Panc1 (cell line): ENCODE results near the gene MED12.

Source experiments
- POLR2AphosphoS5 ChIP-seq: IDR thresholded peaks from 2 replicates; pipeline ENCODE4 v1.6.1; 2012; ENCODE audit warnings: mild to moderate bottlenecking, low read depth, low read length, moderate library complexity
- SIN3A ChIP-seq: IDR thresholded peaks from 2 replicates; pipeline ENCODE4 v1.6.1; 2012; ENCODE audit warnings: low read depth, mild to moderate bottlenecking, low read length, moderate library complexity, borderline replicate concordance; ENCODE audit not compliant: insufficient read depth
- TF ChIP-seq, protein P1 (sequence below): fragments of 450-650 bp; IDR thresholded peaks from 2 replicates; pipeline ENCODE4 v1.5.1; 2017; ENCODE audit warnings: mild to moderate bottlenecking
- TF ChIP-seq, protein P2 (sequence below), 2 experiments: IDR thresholded peaks; 2 replicates each; pipeline ENCODE4 v1.6.1; 2011 to 2012; ENCODE audit warnings: low read depth in 2 of 2, control low read depth in 1 of 2, low read length in 1 of 2, mild to moderate bottlenecking in 1 of 2, moderate library complexity in 1 of 2; ENCODE audit not compliant: insufficient read depth in 1 of 2

DNA sequence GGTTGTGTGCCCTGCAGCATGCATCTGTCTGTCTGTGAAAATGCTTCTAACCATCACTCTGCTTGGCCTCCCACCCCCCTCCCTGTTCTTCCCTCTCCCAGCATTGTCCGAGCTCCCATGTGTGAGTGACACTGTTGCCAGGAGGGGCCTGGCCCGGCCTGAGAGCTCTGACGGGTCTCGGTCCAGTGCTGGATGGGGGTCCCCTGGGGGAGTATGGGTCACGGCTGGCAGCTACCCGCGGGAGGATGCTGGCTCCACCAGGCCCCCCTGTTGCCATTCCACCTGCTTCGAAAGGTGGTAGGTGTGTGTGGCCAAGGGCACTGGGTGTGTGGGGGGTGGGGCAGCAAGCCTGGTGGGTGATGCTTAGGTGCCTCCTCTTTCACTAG is 29.9 kb downstream of the MED12 start:
- TF ChIP-seq, protein P1, sequence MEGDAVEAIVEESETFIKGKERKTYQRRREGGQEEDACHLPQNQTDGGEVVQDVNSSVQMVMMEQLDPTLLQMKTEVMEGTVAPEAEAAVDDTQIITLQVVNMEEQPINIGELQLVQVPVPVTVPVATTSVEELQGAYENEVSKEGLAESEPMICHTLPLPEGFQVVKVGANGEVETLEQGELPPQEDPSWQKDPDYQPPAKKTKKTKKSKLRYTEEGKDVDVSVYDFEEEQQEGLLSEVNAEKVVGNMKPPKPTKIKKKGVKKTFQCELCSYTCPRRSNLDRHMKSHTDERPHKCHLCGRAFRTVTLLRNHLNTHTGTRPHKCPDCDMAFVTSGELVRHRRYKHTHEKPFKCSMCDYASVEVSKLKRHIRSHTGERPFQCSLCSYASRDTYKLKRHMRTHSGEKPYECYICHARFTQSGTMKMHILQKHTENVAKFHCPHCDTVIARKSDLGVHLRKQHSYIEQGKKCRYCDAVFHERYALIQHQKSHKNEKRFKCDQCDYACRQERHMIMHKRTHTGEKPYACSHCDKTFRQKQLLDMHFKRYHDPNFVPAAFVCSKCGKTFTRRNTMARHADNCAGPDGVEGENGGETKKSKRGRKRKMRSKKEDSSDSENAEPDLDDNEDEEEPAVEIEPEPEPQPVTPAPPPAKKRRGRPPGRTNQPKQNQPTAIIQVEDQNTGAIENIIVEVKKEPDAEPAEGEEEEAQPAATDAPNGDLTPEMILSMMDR, result no peak
- TF ChIP-seq SIN3A (no peak), POLR2AphosphoS5 (no peak)
- TF ChIP-seq, protein P2, sequence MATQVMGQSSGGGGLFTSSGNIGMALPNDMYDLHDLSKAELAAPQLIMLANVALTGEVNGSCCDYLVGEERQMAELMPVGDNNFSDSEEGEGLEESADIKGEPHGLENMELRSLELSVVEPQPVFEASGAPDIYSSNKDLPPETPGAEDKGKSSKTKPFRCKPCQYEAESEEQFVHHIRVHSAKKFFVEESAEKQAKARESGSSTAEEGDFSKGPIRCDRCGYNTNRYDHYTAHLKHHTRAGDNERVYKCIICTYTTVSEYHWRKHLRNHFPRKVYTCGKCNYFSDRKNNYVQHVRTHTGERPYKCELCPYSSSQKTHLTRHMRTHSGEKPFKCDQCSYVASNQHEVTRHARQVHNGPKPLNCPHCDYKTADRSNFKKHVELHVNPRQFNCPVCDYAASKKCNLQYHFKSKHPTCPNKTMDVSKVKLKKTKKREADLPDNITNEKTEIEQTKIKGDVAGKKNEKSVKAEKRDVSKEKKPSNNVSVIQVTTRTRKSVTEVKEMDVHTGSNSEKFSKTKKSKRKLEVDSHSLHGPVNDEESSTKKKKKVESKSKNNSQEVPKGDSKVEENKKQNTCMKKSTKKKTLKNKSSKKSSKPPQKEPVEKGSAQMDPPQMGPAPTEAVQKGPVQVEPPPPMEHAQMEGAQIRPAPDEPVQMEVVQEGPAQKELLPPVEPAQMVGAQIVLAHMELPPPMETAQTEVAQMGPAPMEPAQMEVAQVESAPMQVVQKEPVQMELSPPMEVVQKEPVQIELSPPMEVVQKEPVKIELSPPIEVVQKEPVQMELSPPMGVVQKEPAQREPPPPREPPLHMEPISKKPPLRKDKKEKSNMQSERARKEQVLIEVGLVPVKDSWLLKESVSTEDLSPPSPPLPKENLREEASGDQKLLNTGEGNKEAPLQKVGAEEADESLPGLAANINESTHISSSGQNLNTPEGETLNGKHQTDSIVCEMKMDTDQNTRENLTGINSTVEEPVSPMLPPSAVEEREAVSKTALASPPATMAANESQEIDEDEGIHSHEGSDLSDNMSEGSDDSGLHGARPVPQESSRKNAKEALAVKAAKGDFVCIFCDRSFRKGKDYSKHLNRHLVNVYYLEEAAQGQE (IDR thresholded peaks at IDR 0.05; ENCODE audit: insufficient read depth in 1 of 2, low read depth in 2 of 2, low read length in 1 of 2), result no peak
